Neuronal stem cell (in vitro differentiated cells): Measurements from ENCODE around the gene SPDEF.

Experiments used
- DNase-seq: peaks from one replicate; pipeline ENCODE4 v3.0.0-alpha.2; 2013; ENCODE audit warnings: low spot score
- H2AFZ ChIP-seq: one replicate; pipeline ENCODE4 v1.6.1; 2013; ENCODE audit warnings: mild to moderate bottlenecking, low read length, inconsistent platforms
- H2AK5ac ChIP-seq: 2 replicates; pipeline ENCODE4 v1.6.1; 2013; ENCODE audit warnings: low read depth, mild to moderate bottlenecking, inconsistent platforms, low read length, moderate library complexity, mixed read lengths
- H2BK120ac ChIP-seq: 2 replicates; pipeline ENCODE4 v1.6.1; 2013; ENCODE audit warnings: low read depth, mild to moderate bottlenecking, inconsistent platforms, low read length, moderate library complexity, mixed read lengths
- H2BK12ac ChIP-seq: one replicate; pipeline ENCODE4 v1.6.1; 2013; ENCODE audit warnings: low read length, inconsistent platforms
- H2BK15ac ChIP-seq: 2 replicates; pipeline ENCODE4 v1.6.1; 2013; ENCODE audit warnings: mild to moderate bottlenecking, low read length, inconsistent platforms, mixed read lengths
- H2BK5ac ChIP-seq: one replicate; pipeline ENCODE4 v1.6.1; 2013; ENCODE audit warnings: inconsistent platforms, mild to moderate bottlenecking, low read length, moderate library complexity
- H3K14ac ChIP-seq: one replicate; pipeline ENCODE4 v1.6.1; 2013; ENCODE audit warnings: low read length, inconsistent platforms
- H3K18ac ChIP-seq: 2 replicates; pipeline ENCODE4 v1.6.1; 2013; ENCODE audit warnings: low read length, inconsistent platforms
- H3K23ac ChIP-seq: 2 replicates; pipeline ENCODE4 v1.6.1; 2013; ENCODE audit warnings: low read depth, mild to moderate bottlenecking, mixed read lengths, low read length, inconsistent platforms; ENCODE audit not compliant: poor library complexity
- H3K27ac ChIP-seq: replicated peaks from 3 replicates; pipeline ENCODE4 v1.5.1; 2013; ENCODE audit warnings: low read length, inconsistent platforms
- H3K27me3 ChIP-seq, 3 experiments: 2 replicates each; pipeline ENCODE4 v1.6.1; 2013; ENCODE audit warnings: low read length in 3 of 3, mild to moderate bottlenecking in 2 of 3, inconsistent platforms in 1 of 3, low read depth in 1 of 3, mixed read lengths in 1 of 3, moderate library complexity in 1 of 3; ENCODE audit not compliant: control insufficient read depth in 3 of 3, insufficient read depth in 3 of 3
- H3K36me3 ChIP-seq, 2 donors: replicated peaks in 1 of 2; 2 replicates each; pipeline ENCODE4 v1.6.1; 2013; ENCODE audit warnings: low read length in 2 of 2; ENCODE audit not compliant: control insufficient read depth in 2 of 2, insufficient read depth in 2 of 2
- H3K4ac ChIP-seq: 2 replicates; pipeline ENCODE4 v1.6.1; 2013; ENCODE audit warnings: inconsistent platforms, mild to moderate bottlenecking, low read length, moderate library complexity
- H3K4me1 ChIP-seq, 2 donors: 1 replicate in 1 of 2; 2 replicates in 1 of 2; pipeline ENCODE4 v1.6.1; 2013; ENCODE audit warnings: low read length in 2 of 2, low read depth in 1 of 2; ENCODE audit not compliant: control insufficient read depth in 2 of 2, insufficient read depth in 1 of 2
- H3K4me2 ChIP-seq: one replicate; pipeline ENCODE4 v1.6.1; 2013; ENCODE audit warnings: mild to moderate bottlenecking, low read length, inconsistent platforms; ENCODE audit not compliant: insufficient read depth, poor library complexity, severe bottlenecking
- H3K4me3 ChIP-seq, 2 donors: 2 replicates each; pipeline ENCODE4 v1.5.1; 2013; ENCODE audit warnings: low read length in 2 of 2, mild to moderate bottlenecking in 2 of 2, inconsistent platforms in 1 of 2, moderate library complexity in 1 of 2
- H3K79me1 ChIP-seq: one replicate; pipeline ENCODE4 v1.6.1; 2013; ENCODE audit warnings: low read depth, mild to moderate bottlenecking, inconsistent platforms, low read length, moderate library complexity
- H3K9ac ChIP-seq: one replicate; pipeline ENCODE4 v1.6.1; 2013; ENCODE audit warnings: mild to moderate bottlenecking, low read depth, low read length, inconsistent platforms; ENCODE audit not compliant: poor library complexity
- H3K9me3 ChIP-seq, 2 donors: replicated peaks in 1 of 2; 2 replicates each; pipeline versions ENCODE3 to v1.6.1; 2013; ENCODE audit warnings: low read length in 2 of 2, mild to moderate bottlenecking in 2 of 2, inconsistent platforms in 1 of 2, low read depth in 1 of 2, mixed read lengths in 1 of 2, moderate library complexity in 1 of 2; ENCODE audit not compliant: control insufficient read depth in 2 of 2, insufficient read depth in 1 of 2
- H4K8ac ChIP-seq: one replicate; pipeline ENCODE4 v1.6.1; 2013; ENCODE audit warnings: low read depth, mild to moderate bottlenecking, inconsistent platforms, low read length, moderate library complexity
- H4K91ac ChIP-seq: one replicate; pipeline ENCODE4 v1.6.1; 2013; ENCODE audit warnings: low read length, low read depth, mild to moderate bottlenecking, inconsistent platforms; ENCODE audit not compliant: poor library complexity
- WGBS, 2 donors: extraction: QIAGEN DNeasy Blood & Tissue Kit; methylation state at CpG; one replicate each; pipeline ENCODE4 v1.1.7; 2013; ENCODE audit warnings: missing lambda C conversion rate in 2 of 2, mixed read lengths in 1 of 2; ENCODE audit not compliant: insufficient read length in 2 of 2, insufficient replicate concordance in 1 of 2; ENCODE audit errors: extremely low coverage in 2 of 2; 5-methylcytosine and 5-hydroxymethylcytosine counted together

Gene SPDEF

DNA sequence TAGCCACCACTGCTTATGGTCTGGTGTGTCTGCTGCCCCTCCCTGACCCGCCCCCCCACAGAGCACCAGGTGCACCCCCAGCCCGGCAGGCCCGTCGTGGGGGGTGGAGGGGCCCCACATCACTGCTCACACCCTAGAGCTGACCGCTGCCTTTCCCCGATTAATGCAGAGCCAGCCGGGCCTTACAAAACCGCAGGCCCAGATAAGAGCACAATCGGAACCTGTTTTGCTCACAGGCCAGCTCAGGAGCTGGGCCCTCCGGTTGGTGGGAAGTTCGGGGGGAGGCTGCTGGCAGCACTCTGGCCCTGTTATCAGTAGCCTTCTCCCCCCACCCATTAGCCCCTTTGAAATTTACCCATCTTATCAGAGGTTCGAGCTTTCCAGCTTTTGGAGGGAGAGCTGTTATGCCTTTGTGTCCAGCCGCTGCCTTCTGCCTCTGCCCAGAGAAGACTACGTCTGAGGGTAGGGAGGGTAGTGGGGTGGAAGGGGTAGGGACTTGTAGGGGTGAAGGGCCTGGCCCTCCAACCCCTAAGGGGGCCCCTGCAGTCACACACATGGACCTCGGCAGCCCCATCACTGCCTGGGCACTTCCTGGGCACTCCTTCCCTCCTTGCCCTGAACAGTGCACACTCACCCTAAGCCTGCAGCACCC lies 6.9 kb upstream of the SPDEF start:
- no peak overlapping the region for H3K27ac ChIP-seq
- no peak for DNase-seq

DNA sequence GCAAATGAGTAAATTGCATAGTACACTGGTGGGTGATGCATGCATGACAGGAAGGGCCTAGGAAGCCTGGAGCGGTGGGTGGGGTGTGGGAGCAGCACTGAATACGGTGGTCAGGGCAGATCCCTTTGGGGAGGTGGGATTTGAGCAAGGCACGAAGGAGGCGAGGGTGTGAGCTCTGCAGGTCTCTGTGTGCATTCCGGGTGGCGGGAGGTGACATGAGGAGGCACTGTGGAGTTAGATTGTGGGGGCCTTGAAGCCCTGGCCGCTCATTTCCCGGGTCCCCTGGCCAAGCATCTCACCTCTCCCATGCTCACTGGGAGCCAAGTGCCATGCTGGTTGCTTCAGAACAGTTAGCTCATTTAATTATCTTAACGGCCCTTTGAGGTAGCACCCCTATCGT lies 6.2 kb upstream of the SPDEF start:
- Histone ChIP-seq H2BK120ac (no peak overlapping the region), H2BK5ac (no peak overlapping the region), H4K8ac (no peak overlapping the region), H3K4me3 (no peak overlapping the region), H3K9me3 (peaks cover 0 to 5% of the 10 kb centered on the region in 2 donors), H3K4me2 (no peak overlapping the region), H3K14ac (no peak overlapping the region), H2AFZ (no peak overlapping the region), H2AK5ac (no peak overlapping the region), H3K4ac (no peak overlapping the region), H3K27ac (no peak overlapping the region), H3K4me1 (peaks cover 16 to 21% of the 10 kb centered on the region in 2 donors), H3K36me3 (no peaks in the 10 kb centered on the region), H4K91ac (no peak overlapping the region), H2BK15ac (no peak overlapping the region), H2BK12ac (peak overlapping the region; percentile 43), H3K9ac (no peak overlapping the region), H3K79me1 (no peaks in the 10 kb centered on the region), H3K18ac (peak overlapping the region; percentile 30), H3K23ac (peak overlapping the region; percentile 61), H3K27me3 (no peaks in the 10 kb centered on the region)
- WGBS, 2 donors = no CpG with 5 or more reads among the region's 10 CpGs
- DNase-seq = no peak

More for the DNA sequence above, 6.9 kb upstream of the SPDEF start:
- Histone ChIP-seq H3K4me1 (peaks cover 17 to 21% of the 10 kb centered on the region in 2 donors), H3K27me3 (no peaks in the 10 kb centered on the region), H2AK5ac (peak overlapping the region; percentile 43), H3K9me3 (peaks cover 0 to 5% of the 10 kb centered on the region in 2 donors), H2BK12ac (peak overlapping the region; percentile 0), H3K23ac (no peak overlapping the region), H3K4ac (no peak overlapping the region), H2AFZ (peak overlapping the region; percentile 41), H3K18ac (peak overlapping the region; percentile 55), H2BK15ac (no peak overlapping the region), H4K91ac (no peak overlapping the region), H3K36me3 (no peaks in the 10 kb centered on the region), H3K4me3 (no peak overlapping the region), H2BK5ac (peak overlapping the region; percentile 30), H3K14ac (no peak overlapping the region), H2BK120ac (no peak overlapping the region), H3K79me1 (no peaks in the 10 kb centered on the region), H3K9ac (no peak overlapping the region), H3K4me2 (no peak overlapping the region), H4K8ac (no peak overlapping the region)
- WGBS, 2 donors = no CpG with 5 or more reads among the region's 15 CpGs

DNA sequence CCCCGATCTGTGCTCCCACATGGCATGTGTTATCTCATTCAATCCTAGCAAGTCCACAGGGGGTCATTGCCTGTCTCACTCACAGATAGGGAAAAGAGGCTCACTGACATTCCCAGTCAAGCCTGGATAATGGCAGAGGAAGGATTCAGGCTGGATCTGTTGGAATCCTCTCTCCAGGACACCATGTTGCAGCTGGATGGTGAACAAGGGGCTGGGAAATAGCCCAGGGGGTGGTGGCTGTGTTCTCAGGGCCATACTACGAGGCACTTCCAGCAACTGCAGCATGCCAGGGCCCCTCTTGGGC lies 5.0 kb upstream of the SPDEF start:
- no peak overlapping the region for H3K18ac ChIP-seq
- no peaks in the 10 kb centered on the region for H3K79me1 ChIP-seq
- no peak overlapping the region for H2AFZ ChIP-seq
- no peak overlapping the region for H2BK12ac ChIP-seq
- H4K8ac ChIP-seq = no peak overlapping the region
- no peaks in the 10 kb centered on the region for H3K27me3 ChIP-seq
- no peak overlapping the region for H2BK15ac ChIP-seq
- no peak overlapping the region for H2BK120ac ChIP-seq
- no peak overlapping the region for H3K14ac ChIP-seq
- peaks cover 0 to 5% of the 10 kb centered on the region in 2 donors for H3K9me3 ChIP-seq
- no peak overlapping the region for H4K91ac ChIP-seq
- no peak overlapping the region for H3K4ac ChIP-seq
- peak overlapping the region; percentile 36 for H3K9ac ChIP-seq
- H3K36me3 ChIP-seq = no peaks in the 10 kb centered on the region
- no CpG with 5 or more reads among the region's 2 CpGs for WGBS, 2 donors
- H3K4me1 ChIP-seq = peaks cover 11 to 16% of the 10 kb centered on the region in 2 donors
- H3K4me3 ChIP-seq = no peak overlapping the region
- H2BK5ac ChIP-seq = no peak overlapping the region
- no peak overlapping the region for H3K23ac ChIP-seq
- no peak overlapping the region for H3K4me2 ChIP-seq
- DNase-seq = no peak
- peak overlapping the region; percentile 78 for H2AK5ac ChIP-seq
- no peak overlapping the region for H3K27ac ChIP-seq

- no peak overlapping the region for H4K8ac ChIP-seq
- peaks cover 0 to 5% of the 10 kb centered on the region in 2 donors for H3K9me3 ChIP-seq
- H3K27ac ChIP-seq = no peak overlapping the region
- DNase-seq = no peak
- H3K23ac ChIP-seq = peak overlapping the region; percentile 45
- no peak overlapping the region for H2BK15ac ChIP-seq
- peak overlapping the region; percentile 92 for H2AFZ ChIP-seq
- peak overlapping the region; percentile 79 for H3K18ac ChIP-seq
- H3K4me2 ChIP-seq = no peak overlapping the region
- peak overlapping the region; percentile 78 for H2AK5ac ChIP-seq
- no peak overlapping the region for H2BK12ac ChIP-seq
- no peak overlapping the region for H2BK120ac ChIP-seq
- no peaks in the 10 kb centered on the region for H3K36me3 ChIP-seq
- H3K4me3 ChIP-seq = peak overlapping the region in 1 of 2 donors; percentile 26
- no peaks in the 10 kb centered on the region for H3K27me3 ChIP-seq
- no peak overlapping the region for H2BK5ac ChIP-seq
- H3K14ac ChIP-seq = no peak overlapping the region
- no peaks in the 10 kb centered on the region for H3K79me1 ChIP-seq
- H3K9ac ChIP-seq = peak overlapping the region; percentile 25
- H3K4me1 ChIP-seq = peaks cover 9 to 12% of the 10 kb centered on the region in 2 donors
- WGBS, 2 donors = no CpG with 5 or more reads among the region's 20 CpGs
- no peak overlapping the region for H4K91ac ChIP-seq
- H3K4ac ChIP-seq = no peak overlapping the region
Observed at GRCh38 chr6:34560366-34561226, 4.5 kb upstream of the SPDEF start.
